ENCODE measurements around the gene LYL1. TPM values are rescaled to one million over a fixed set of nuclear protein-coding genes. Genes with fewer than 3 reads are reported as not detected.

The LYL1 gene
- total RNA-seq, 1 experiment from 2014 or later = 0.59 TPM

DNA sequence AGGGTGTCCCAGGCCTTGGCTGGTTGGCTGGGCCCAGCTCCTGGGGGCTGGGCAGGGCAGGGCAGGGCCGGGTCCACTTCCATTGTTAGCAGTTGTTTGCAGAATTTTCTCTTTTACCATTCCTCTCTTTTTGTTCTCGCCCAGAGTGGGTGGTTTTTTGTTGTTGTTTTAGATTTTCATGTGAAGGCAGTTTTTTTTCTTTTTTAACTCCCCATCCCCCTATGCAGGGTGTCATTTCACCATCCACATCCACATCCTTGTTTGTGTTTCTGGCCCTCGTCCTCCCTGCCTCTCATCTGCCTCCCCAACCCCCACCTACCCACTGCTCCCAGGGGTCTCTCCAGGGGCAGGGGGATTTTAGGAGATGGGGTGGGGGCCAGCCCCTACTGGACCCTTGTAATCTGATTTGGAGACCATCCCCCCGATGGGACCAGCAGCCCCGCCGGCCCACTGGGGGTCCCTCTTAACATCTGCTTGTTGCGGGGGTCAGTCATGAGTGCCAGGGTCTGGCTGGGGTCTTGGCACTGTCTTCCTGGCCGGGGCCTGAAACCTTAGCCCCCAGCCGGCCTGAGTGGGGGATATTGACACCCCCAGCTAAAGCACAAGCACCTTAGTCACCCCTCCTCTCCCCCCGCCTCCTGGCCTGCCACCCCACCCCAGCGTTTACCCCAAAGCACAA, 37.1 kb upstream of the LYL1 start:
- Histone ChIP-seq H3K36me3 (ENCODE audit: control insufficient read depth, insufficient read depth, low read length) (peaks cover 1% of the 10 kb centered on the region; the same call in 1 of the 2 replicates), H3K4me1 (peaks cover 3% of the 10 kb centered on the region; the same call in 1 of the 2 replicates), H3K4me3 (ENCODE audit: low read depth, low read length) (no peak overlapping the region), H3K9me3 (no peaks in the 10 kb centered on the region), H3K27me3 (replicated peaks; ENCODE audit: control insufficient read depth, insufficient read depth, low read length) (no peaks in the 10 kb centered on the region)
- Mint-ChIP-seq H3K4me3 (ENCODE audit: unreplicated experiment) (no peak overlapping the region), H3K27ac (ENCODE audit: unreplicated experiment) (no peak overlapping the region), H3K4me1 (ENCODE audit: low read depth, unreplicated experiment) (no peaks in the 10 kb centered on the region), H3K36me3 (ENCODE audit: insufficient read depth, unreplicated experiment) (peaks cover 43% of the 10 kb centered on the region), H3K27me3 (ENCODE audit: insufficient read depth, unreplicated experiment) (no peaks in the 10 kb centered on the region), H3K9me3 (ENCODE audit: unreplicated experiment) (no peaks in the 10 kb centered on the region)
- ChIA-PET POLR2A (interaction anchor here (0.6 kb wide), 1 partner anchor 137 kb away, joined by 3 read pairs; no protein-coding TSS in a partner anchor), CTCF (no interaction called here)
- no peak for DNase-seq
- TSS peak; percentile 44 for BruUV-seq (replicated peaks)
- intact Hi-C loops (cut with micrococcal nuclease; ENCODE audit: unreplicated experiment) = no loop called here
- TF ChIP-seq, protein P1, sequence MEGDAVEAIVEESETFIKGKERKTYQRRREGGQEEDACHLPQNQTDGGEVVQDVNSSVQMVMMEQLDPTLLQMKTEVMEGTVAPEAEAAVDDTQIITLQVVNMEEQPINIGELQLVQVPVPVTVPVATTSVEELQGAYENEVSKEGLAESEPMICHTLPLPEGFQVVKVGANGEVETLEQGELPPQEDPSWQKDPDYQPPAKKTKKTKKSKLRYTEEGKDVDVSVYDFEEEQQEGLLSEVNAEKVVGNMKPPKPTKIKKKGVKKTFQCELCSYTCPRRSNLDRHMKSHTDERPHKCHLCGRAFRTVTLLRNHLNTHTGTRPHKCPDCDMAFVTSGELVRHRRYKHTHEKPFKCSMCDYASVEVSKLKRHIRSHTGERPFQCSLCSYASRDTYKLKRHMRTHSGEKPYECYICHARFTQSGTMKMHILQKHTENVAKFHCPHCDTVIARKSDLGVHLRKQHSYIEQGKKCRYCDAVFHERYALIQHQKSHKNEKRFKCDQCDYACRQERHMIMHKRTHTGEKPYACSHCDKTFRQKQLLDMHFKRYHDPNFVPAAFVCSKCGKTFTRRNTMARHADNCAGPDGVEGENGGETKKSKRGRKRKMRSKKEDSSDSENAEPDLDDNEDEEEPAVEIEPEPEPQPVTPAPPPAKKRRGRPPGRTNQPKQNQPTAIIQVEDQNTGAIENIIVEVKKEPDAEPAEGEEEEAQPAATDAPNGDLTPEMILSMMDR (IDR thresholded peaks at IDR 0.05; ENCODE audit: insufficient read depth in 1 of 2, low read depth in 1 of 2, low read length in 1 of 2, severe bottlenecking in 1 of 2, unreplicated experiment in 1 of 2) = no peak

DNA sequence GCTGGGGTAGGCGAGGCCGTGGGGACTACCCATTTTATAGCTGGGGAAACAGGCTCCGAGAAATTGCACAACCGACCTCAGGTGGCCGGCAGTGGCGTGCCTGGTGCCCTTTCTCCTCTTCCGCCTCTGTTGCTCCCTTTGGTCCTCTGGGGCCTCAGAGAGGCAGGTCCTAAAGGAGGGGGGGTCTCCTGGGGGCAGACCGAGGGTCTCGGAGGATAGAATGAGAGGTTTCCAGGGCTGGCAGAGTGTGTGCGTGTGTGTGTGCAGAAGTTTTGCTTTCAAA, 36.2 kb upstream of the LYL1 start:
- intact Hi-C loops (cut with micrococcal nuclease; ENCODE audit: unreplicated experiment) = no loop called here
- Histone ChIP-seq H3K27me3 (replicated peaks; ENCODE audit: control insufficient read depth, insufficient read depth, low read length) (no peaks in the 10 kb centered on the region), H3K4me3 (ENCODE audit: low read depth, low read length) (no peak overlapping the region), H3K4me1 (peaks cover 3% of the 10 kb centered on the region; the same call in 1 of the 2 replicates), H3K9me3 (no peaks in the 10 kb centered on the region), H3K36me3 (ENCODE audit: control insufficient read depth, insufficient read depth, low read length) (peaks cover 1% of the 10 kb centered on the region; the same call in 1 of the 2 replicates)
- Mint-ChIP-seq H3K4me3 (ENCODE audit: unreplicated experiment) (no peak overlapping the region), H3K27ac (ENCODE audit: unreplicated experiment) (no peak overlapping the region), H3K36me3 (ENCODE audit: insufficient read depth, unreplicated experiment) (peaks cover 37% of the 10 kb centered on the region), H3K9me3 (ENCODE audit: unreplicated experiment) (no peaks in the 10 kb centered on the region), H3K4me1 (ENCODE audit: low read depth, unreplicated experiment) (no peaks in the 10 kb centered on the region), H3K27me3 (ENCODE audit: insufficient read depth, unreplicated experiment) (no peaks in the 10 kb centered on the region)
- POLR2A ChIA-PET = interaction anchor here (0.6 kb wide), 1 partner anchor 137 kb away, joined by 3 read pairs; no protein-coding TSS in a partner anchor
- TF ChIP-seq, protein P1 (IDR thresholded peaks at IDR 0.05; ENCODE audit: insufficient read depth in 1 of 2, low read depth in 1 of 2, low read length in 1 of 2, severe bottlenecking in 1 of 2, unreplicated experiment in 1 of 2) = no peak
- no peak for DNase-seq
- CTCF ChIA-PET = no interaction called here
- BruUV-seq (replicated peaks) = no TSS peak

DNA sequence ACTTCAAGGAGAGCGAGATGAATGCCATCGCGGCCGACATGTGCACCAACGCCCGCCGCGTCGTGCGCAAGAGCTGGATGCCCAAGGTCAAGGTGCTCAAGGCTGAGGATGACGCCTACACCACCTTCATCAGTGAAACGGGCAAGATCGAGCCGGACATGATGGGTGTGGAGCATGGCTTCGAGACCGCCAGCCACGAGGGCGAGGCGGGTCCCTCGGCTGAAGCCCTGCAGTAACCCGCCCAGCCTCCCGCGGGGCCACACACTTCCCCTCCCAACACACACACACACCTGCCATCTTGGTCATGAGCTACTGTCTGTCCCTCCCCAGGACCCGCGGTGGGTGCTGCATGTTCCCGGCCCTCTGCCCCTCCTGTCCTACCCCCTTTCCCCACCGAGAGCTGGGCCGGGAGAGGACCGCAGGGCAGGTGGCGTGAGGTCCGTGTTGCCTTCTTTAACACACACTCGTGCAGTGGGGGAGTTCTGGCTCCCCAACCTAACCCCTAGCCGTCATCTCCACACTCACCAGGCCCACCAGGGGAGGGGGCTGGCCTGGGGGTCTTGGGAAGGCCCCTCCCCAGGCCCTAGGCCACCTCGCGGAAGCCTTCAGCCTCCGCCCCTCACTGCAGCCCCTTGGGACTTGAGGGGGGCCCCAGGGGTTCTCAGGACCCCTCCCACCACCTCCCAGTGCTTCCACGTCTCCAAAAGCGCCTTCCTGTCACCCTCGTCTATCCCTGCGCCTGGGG, 35.7 kb upstream of the LYL1 start:
- ChIA-PET POLR2A (no interaction called here), CTCF (no interaction called here)
- Histone ChIP-seq H3K27me3 (replicated peaks; ENCODE audit: control insufficient read depth, insufficient read depth, low read length) (no peaks in the 10 kb centered on the region), H3K9me3 (no peaks in the 10 kb centered on the region), H3K4me3 (ENCODE audit: low read depth, low read length) (no peak overlapping the region), H3K36me3 (ENCODE audit: control insufficient read depth, insufficient read depth, low read length) (peaks cover 1% of the 10 kb centered on the region; the same call in 1 of the 2 replicates), H3K4me1 (peaks cover 3% of the 10 kb centered on the region; the same call in 1 of the 2 replicates)
- TF ChIP-seq, protein P1 (IDR thresholded peaks at IDR 0.05; ENCODE audit: insufficient read depth in 1 of 2, low read depth in 1 of 2, low read length in 1 of 2, severe bottlenecking in 1 of 2, unreplicated experiment in 1 of 2) = no peak
- Mint-ChIP-seq H3K36me3 (ENCODE audit: insufficient read depth, unreplicated experiment) (peaks cover 40% of the 10 kb centered on the region), H3K27ac (ENCODE audit: unreplicated experiment) (no peak overlapping the region), H3K27me3 (ENCODE audit: insufficient read depth, unreplicated experiment) (no peaks in the 10 kb centered on the region), H3K4me1 (ENCODE audit: low read depth, unreplicated experiment) (no peaks in the 10 kb centered on the region), H3K4me3 (ENCODE audit: unreplicated experiment) (no peak overlapping the region), H3K9me3 (ENCODE audit: unreplicated experiment) (no peaks in the 10 kb centered on the region)
- intact Hi-C loops (cut with micrococcal nuclease; ENCODE audit: unreplicated experiment) = no loop called here
- BruUV-seq (replicated peaks) = no TSS peak
- no peak for DNase-seq

Data from Caco-2 (cell line).